LHCN-M2 (cell line): ENCODE data around the gene CDC23. TPM values are rescaled to one million over a fixed set of nuclear protein-coding genes. Genes with fewer than 3 reads are reported as not detected.

ENCODE experiments used
- DNase-seq: peaks from one replicate; pipeline ENCODE4 v3.0.0-alpha.2; 2012; ENCODE audit warnings: low read depth
- total RNA-seq: library from RNA; depleted of rRNA; stranded (reverse); fragments of >200 nt; gene quantifications from 2 replicates; pipeline ENCODE4 v1.2.3, GENCODE V29; 2014; rRNA removed

CDC23 gene
- total RNA-seq, 1 experiment from 2014 or later = 27.4 TPM

- no peak for DNase-seq
Measured at GRCh38 chr5:138140268-138140667, 72.9 kb downstream of the CDC23 start.

DNA sequence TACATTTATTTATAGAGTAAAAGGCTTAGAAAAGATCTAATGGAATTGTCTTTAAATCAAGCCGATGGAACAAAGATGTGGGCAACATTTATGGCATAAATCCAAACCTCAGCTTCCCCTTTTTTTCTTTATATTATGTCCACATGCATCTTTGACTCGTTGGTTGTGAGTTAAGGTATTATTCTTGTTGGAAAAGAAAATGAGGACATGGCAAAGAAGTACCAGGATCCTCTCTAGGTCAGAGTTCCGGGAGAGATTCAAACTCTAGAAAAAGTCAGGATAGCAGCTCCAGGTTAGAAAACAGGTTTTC, 73.4 kb downstream of the CDC23 start:
- no peak for DNase-seq

DNA sequence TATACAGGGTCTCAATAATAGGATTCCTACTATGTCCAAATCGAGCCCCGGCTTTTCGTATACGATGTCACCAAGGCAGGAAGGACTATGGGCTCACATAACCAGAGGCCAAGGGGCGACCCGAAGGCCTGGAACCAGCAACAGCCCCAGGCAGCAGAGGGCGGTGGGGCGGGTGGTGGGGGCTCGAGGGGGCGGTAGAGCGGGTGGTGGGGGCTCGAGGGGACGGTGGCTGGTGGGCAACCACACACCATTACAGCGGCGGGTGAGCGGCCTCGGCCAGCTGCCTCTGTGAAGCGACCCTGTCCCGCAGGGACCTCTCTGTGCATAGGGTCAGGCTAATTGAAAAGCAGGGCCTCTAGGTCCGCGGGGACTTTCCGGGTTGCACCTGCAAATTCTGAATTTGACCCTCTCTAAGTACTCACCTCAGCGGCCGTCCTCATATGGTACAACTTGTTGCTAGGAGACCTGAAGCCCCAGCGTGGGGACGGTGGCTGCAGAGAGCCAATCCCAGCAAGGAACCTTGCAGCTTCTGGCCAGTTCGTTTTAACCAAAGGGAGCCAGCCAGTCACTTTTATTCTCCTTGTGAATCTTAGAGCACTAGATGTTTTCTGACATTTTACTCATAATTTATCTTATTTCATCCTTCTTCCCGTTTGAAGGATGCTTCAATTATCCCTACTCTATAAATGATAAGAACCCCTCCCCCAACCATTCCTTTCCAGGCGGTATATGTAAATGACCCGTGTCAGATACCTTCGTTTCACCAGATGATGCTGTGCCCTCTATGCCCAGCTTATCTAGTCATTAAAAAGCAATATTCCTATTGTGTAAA, 74.0 kb downstream of the CDC23 start, which contains the start of gene NME5:
Gene NME5, minus strand, starts transcription at position 480 of the 832 bp plus-strand sequence. CDS start 648 bp downstream, outside the sequence.
- peak; percentile 9 for DNase-seq

Other genes with a start within 250 kb of the CDC23 start
- gene FAM13B, start 180.2 kb downstream of the CDC23 start, total RNA-seq = 11.5 and 20.8 TPM in 2 replicates
- not detected in 2 replicates for gene WNT8A, start 129.3 kb downstream of the CDC23 start, total RNA-seq
- 0.17 TPM in 1 of 2 replicates, not detected in the other for gene NME5, start 73.9 kb downstream of the CDC23 start, total RNA-seq
- gene BRD8, start 34.7 kb downstream of the CDC23 start, total RNA-seq = 49.1 and 60.0 TPM in 2 replicates
- gene KIF20A, start 34.2 kb downstream of the CDC23 start, total RNA-seq = 108 and 113 TPM in 2 replicates
- not detected in 2 replicates for gene GFRA3, start 61.3 kb upstream of the CDC23 start, total RNA-seq
- 16.9 and 18.3 TPM in 2 replicates for gene CDC25C, start 118.5 kb upstream of the CDC23 start, total RNA-seq
- gene FAM53C, start 124.9 kb upstream of the CDC23 start, total RNA-seq = 27.2 and 29.7 TPM in 2 replicates
- gene KDM3B, start 139.4 kb upstream of the CDC23 start, total RNA-seq = 30.3 and 36.1 TPM in 2 replicates
- gene REEP2, start 225.7 kb upstream of the CDC23 start, total RNA-seq = 9.0 and 11.0 TPM in 2 replicates